AG09309 (cell line): Measurements from ENCODE around the gene SLC12A6.

Source experiments
- DNase-seq: peaks from one replicate; pipeline ENCODE4 v3.0.0-alpha.2; 2010; ENCODE audit warnings: low read depth
- H3K4me3 ChIP-seq: 2 replicates; pipeline ENCODE4 v1.5.1; 2011; ENCODE audit warnings: mild to moderate bottlenecking, low read depth, low read length, moderate library complexity; ENCODE audit not compliant: control insufficient read depth
- TF ChIP-seq, protein P1 (sequence below): IDR thresholded peaks from 2 replicates; pipeline ENCODE4 v1.5.1; 2011; ENCODE audit warnings: mild to moderate bottlenecking, low read depth, low read length, inconsistent platforms; ENCODE audit not compliant: insufficient read depth, control insufficient read depth; ENCODE audit errors: missing control alignments

The SLC12A6 gene

DNA sequence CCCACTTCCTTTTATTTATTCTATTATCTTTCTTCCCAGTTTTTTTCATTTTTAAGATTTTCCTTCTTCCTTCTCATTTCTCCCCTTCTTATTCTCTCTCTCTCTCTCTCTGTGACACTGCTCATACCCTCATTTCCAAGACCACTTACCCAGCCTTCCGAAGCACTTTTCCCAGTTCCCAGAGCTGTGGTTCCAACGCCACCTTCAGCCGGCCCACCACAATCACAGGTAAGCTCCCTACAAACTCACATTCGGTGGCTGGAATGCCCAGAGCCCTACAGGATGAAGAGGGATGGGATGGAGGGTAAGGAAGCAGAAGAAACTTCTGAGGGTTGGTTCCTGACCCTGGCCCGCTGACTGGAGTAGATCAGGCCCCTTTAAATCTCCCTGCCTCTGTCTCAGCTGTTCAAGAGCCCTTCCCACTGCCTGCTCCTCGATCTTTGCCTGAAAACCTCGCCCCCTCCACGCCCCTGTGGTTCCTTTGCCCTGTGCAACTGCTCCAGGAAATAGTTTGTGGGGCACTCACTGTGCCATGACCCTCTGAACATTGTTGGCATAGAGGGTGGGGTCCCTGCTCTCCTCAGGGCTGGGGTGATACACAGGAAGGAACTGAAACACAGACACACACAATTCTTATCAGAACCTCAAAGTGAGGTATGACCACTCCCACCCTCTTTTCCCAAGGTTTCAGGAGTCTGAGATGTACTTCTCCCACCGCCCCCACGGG, 24.6 kb upstream of the SLC12A6 start:
- TF ChIP-seq, protein P1, sequence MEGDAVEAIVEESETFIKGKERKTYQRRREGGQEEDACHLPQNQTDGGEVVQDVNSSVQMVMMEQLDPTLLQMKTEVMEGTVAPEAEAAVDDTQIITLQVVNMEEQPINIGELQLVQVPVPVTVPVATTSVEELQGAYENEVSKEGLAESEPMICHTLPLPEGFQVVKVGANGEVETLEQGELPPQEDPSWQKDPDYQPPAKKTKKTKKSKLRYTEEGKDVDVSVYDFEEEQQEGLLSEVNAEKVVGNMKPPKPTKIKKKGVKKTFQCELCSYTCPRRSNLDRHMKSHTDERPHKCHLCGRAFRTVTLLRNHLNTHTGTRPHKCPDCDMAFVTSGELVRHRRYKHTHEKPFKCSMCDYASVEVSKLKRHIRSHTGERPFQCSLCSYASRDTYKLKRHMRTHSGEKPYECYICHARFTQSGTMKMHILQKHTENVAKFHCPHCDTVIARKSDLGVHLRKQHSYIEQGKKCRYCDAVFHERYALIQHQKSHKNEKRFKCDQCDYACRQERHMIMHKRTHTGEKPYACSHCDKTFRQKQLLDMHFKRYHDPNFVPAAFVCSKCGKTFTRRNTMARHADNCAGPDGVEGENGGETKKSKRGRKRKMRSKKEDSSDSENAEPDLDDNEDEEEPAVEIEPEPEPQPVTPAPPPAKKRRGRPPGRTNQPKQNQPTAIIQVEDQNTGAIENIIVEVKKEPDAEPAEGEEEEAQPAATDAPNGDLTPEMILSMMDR: no peak
- H3K4me3 ChIP-seq: no peak overlapping the region
- DNase-seq: no peak

GRCh38 chr15:34361278-34361677, 23.7 kb upstream of the SLC12A6 start:
- TF ChIP-seq, protein P1: no peak
- no peak for DNase-seq
- no peak overlapping the region for H3K4me3 ChIP-seq

DNA sequence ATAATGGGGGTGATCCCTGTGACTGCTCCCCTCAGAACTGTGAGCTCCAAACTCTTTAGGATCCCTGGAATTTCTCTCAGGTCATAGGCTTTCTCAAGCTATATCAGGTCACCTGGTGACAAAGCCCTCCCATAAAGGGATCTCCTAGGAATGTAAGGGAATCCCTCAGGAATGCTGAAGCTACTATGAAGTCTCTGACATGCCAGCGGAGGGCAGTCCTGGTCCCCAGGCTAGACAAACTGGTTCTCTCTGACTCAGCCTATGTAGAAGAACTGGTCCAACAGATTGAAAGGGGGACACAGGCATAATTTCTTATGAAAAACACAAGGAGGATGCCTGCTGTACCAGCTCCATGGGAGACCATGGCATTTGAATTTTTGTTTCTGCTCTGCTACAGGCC, 22.7 kb upstream of the SLC12A6 start:
- H3K4me3 ChIP-seq: no peak overlapping the region
- TF ChIP-seq, protein P1: no peak
- no peak for DNase-seq

DNA sequence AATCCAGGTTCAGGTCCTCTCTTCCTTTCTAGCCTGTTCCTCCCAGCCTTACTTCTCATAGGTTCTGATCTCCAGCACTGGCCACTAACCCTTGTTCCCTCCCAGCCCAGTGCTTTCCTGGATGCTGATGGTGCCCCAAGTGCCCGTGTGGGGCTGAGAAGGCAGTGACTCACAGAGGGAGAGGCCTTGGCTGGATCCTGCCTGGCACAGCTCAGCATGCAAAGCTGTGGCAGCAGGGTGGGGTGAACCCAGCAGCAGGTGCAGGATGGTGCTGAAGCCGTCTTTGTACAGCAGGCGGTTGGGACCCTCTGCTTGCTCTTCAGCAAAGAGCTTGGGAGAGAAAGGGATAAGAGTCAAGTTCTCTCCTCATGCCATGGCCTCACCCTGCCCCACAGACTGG, 21.8 kb upstream of the SLC12A6 start:
- no peak overlapping the region for H3K4me3 ChIP-seq
- no peak for DNase-seq
- TF ChIP-seq, protein P1: no peak

- TF ChIP-seq, protein P1: no peak
- no peak for DNase-seq
- H3K4me3 ChIP-seq: no peak overlapping the region
These were observed 21.4 kb upstream of the SLC12A6 start for GRCh38 chr15:34358948-34359347.

DNA sequence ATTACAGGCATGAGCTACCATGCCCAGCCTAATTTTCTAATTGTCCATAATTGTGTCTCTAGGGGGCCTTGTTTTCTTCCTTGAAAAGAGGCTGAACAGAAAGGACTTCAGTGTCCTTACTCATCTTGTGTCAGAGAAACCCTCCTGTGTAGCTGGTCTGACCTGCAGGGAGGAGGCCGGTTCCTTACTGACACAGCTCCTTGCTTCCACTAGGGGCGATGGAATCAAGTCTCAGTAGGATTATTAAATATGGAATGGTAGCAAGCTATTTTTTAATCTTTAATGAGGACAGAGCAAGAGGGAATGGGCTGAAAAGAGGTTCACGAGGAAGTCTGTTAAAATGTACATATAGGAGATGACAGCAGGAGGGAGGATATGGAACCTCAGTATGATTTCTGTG, 20.8 kb upstream of the SLC12A6 start:
- no peak for DNase-seq
- no peak overlapping the region for H3K4me3 ChIP-seq
- TF ChIP-seq, protein P1: peak; percentile 26
